ENCODE results near the gene PCCA.
"Not testable (repeated sequence)": the region's sequence is repeated elsewhere in the genome, so short reads cannot be mapped to it uniquely, and the experiment has no call there.

The PCCA gene

GRCh38 chr13:100510208-100510957, 421.5 kb downstream of the PCCA start:
- DNase-seq (ENCODE audit: low spot score) = no peak

- no peak for DNase-seq (ENCODE audit: low spot score)
Measured at GRCh38 chr13:100511466-100511865, 422.6 kb downstream of the PCCA start.

GRCh38 chr13:100512422-100512821, 423.5 kb downstream of the PCCA start:
- DNase-seq (ENCODE audit: low spot score) = no peak

GRCh38 chr13:100513171-100513570, 424.3 kb downstream of the PCCA start:
- no peak for DNase-seq (ENCODE audit: low spot score)

GRCh38 chr13:100513987-100514670, 425.2 kb downstream of the PCCA start:
- no peak for DNase-seq (ENCODE audit: low spot score)

GRCh38 chr13:100514788-100515409, 426.0 kb downstream of the PCCA start:
- DNase-seq (ENCODE audit: low spot score) = peak; percentile 73

GRCh38 chr13:100515410-100515800, 426.5 kb downstream of the PCCA start:
- DNase-seq (ENCODE audit: low spot score) = no peak

GRCh38 chr13:100517135-100517534, 428.2 kb downstream of the PCCA start:
- DNase-seq (ENCODE audit: low spot score) = no peak

GRCh38 chr13:100517728-100518127, 428.8 kb downstream of the PCCA start:
- no peak for DNase-seq (ENCODE audit: low spot score)

- DNase-seq (ENCODE audit: low spot score) = no peak
Measured at GRCh38 chr13:100518394-100519062, 429.6 kb downstream of the PCCA start.

- DNase-seq (ENCODE audit: low spot score) = no peak
Measured at GRCh38 chr13:100519626-100520025, 430.7 kb downstream of the PCCA start.

- DNase-seq (ENCODE audit: low spot score) = no peak
Measured at GRCh38 chr13:100520936-100521850, 432.3 kb downstream of the PCCA start.

GRCh38 chr13:100521851-100522617, 433.1 kb downstream of the PCCA start:
- DNase-seq (ENCODE audit: low spot score) = no peak

- DNase-seq (ENCODE audit: low spot score) = no peak
Measured at GRCh38 chr13:100522618-100523309, 433.9 kb downstream of the PCCA start.

- no peak for DNase-seq (ENCODE audit: low spot score)
Measured at GRCh38 chr13:100523411-100523810, 434.5 kb downstream of the PCCA start.

- no peak for DNase-seq (ENCODE audit: low spot score)
Measured at GRCh38 chr13:100523981-100524386, 435.1 kb downstream of the PCCA start.

- not testable (repeated sequence) for DNase-seq (ENCODE audit: low spot score)
Measured at GRCh38 chr13:100524688-100525087, 435.8 kb downstream of the PCCA start.

- no peak for DNase-seq (ENCODE audit: low spot score)
Measured at GRCh38 chr13:100525453-100526317, 436.8 kb downstream of the PCCA start.
